ENCODE data around the gene PCDHGA1.

The PCDHGA1 gene

GRCh38 chr5:141494761-141495452, 164.6 kb downstream of the PCDHGA1 start:
- DNase-seq: no peak

DNA sequence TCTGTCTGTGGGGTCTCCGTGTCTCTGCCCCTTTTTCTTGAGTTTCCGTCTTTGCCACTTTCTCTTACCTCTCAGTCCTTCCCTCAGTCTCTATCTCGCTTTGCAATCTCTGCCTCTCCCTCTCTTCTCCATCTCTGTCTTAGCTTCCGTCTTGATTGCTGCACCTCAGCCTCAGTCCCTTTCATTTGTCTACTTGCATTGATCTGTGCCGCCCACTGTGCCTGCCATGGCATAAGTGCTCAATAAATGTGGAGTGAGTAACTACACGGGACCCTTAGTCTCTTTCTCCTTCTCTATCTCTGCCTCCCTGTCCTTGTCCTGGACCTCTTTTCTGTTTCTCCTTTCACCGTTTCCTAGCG, 165.1 kb downstream of the PCDHGA1 start:
- no peak for DNase-seq

- DNase-seq: no peak
Observed at GRCh38 chr5:141496038-141496437, 165.7 kb downstream of the PCDHGA1 start.

- DNase-seq: no peak
Observed at GRCh38 chr5:141501761-141502160, 171.4 kb downstream of the PCDHGA1 start.

- DNase-seq: no peak
Observed at GRCh38 chr5:141503681-141504080, 173.4 kb downstream of the PCDHGA1 start.

GRCh38 chr5:141504216-141504615, 173.9 kb downstream of the PCDHGA1 start:
- no peak for DNase-seq

- DNase-seq: no peak
Observed at GRCh38 chr5:141506381-141507155, 176.3 kb downstream of the PCDHGA1 start.

DNA sequence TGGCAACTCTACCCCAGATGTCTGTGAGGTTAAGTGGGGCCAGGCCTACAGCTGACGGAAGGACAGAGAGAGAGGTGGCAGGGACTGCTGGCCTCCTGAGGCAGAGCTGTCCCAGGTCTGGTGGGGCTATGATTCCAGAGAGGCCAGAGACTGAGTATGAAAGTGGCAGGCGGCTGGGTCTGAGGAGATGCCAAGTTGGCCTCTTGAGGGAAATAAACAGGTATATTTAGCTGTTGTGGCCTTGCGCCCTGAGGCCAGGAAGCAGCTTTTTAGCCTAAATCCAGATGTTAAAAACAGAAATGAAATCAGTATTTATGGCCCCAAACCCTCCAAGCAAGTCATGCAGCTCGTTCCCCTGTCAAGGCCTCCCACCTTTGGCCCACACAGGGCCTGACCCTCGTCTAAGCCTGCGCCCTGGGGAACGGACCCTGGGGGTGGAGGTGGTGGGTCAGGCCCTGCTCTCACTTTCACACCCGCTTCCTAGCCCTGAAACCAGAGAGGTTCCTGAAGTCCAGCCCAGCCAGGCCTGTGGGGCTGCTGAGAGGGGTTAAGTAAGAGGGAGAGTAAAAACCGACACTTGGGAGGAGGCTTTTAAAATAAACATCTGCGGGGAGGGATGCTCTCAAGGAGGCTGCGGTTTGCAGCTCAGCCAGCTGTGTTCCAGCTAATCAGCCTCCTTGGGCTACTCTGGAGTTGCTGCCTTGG, 177.2 kb downstream of the PCDHGA1 start:
- no peak for DNase-seq

DNA sequence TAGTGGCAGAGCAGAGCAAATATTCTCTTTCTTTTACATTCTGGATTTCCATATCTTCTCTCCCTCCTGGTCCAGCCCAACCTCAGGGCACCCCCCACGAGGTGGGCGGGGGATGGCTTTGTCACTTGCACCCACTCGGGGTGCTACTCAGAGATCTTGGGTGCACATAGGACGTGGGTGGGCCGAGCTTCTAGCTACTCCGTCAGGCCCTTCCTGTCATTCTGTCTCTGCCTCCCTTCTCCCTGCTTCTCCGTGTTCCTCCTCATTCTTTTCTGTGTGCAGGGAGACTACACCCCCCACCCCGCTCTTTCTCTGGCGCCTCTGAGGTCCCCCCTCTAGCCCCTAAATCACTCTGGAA, 178.1 kb downstream of the PCDHGA1 start:
- DNase-seq: no peak

DNA sequence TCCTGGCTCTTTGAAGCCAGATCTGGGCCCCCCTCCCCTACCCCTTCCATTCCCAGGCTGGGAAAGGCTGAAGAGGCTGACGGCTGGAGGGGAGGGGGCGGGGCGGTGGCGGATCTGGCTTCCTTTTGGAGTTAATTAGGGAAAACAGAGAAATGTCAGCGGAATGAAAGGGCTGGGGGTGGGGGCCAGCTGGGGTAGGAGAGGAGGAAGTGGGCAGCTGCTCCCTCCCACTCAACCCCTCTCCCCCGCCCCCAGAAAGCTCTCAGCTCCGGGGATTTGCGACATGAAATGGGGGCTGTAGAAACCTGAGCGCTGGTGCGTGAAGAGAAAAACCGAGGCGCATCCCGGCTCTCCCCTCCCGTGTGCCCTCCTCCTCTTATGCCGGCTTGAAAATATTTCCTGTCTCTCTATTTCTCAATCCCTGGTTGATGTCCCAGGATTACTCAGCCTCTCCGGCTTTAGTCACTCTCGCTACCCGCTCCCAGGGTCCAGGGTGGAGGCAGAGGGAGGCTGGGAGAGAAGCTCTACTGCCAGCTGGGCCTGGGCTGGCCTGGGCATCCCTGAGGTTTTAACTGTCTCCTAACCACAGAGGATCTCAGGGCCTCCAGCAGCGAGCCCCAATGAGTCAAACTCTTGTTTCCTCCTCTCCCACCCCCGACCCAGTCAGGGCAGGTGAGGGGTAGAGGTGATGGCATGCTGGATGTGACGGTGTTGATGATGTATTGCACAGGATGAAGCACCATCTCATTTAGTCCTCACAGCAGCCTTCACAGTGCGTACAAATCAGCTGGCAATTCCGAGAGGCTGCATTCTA, 178.7 kb downstream of the PCDHGA1 start:
- no peak for DNase-seq

DNA sequence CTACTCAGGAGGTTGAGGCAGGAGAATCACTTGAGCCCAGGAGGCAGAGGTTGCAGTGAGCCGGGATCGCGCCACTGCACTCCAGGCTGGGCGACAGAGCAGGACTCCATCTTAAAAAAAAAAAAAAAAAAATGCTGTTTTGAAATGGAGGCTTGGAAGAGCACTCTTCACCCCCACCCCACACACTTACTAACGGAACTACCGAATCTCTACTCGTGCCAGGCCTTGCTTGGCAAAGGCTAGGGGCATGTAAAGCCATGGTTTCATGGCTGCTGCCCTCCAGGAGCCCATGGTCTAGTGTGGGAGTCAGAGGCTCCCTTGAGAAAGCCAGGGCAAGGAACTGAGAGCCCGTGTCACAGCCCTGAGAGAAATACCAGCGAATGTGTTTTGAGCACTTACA, 179.8 kb downstream of the PCDHGA1 start:
- no peak for DNase-seq

DNA sequence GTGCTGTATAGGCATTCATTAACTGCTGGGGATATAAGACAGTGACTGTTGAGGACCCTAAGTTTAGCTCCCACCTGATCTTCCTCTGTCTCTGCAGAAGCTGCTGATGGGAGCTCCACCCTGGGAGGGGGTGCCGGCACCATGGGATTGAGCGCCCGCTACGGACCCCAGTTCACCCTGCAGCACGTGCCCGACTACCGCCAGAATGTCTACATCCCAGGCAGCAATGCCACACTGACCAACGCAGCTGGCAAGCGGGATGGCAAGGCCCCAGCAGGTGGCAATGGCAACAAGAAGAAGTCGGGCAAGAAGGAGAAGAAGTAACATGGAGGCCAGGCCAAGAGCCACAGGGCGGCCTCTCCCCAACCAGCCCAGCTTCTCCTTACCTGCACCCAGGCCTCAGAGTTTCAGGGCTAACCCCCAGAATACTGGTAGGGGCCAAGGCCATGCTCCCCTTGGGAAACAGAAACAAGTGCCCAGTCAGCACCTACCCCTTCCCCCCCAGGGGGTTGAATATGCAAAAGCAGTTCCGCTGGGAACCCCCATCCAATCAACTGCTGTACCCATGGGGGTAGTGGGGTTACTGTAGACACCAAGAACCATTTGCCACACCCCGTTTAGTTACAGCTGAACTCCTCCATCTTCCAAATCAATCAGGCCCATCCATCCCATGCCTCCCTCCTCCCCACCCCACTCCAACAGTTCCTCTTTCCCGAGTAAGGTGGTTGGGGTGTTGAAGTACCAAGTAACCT, 180.7 kb downstream of the PCDHGA1 start:
- DNase-seq: no peak

GRCh38 chr5:141511771-141512325, 181.5 kb downstream of the PCDHGA1 start:
- DNase-seq: no peak

DNA sequence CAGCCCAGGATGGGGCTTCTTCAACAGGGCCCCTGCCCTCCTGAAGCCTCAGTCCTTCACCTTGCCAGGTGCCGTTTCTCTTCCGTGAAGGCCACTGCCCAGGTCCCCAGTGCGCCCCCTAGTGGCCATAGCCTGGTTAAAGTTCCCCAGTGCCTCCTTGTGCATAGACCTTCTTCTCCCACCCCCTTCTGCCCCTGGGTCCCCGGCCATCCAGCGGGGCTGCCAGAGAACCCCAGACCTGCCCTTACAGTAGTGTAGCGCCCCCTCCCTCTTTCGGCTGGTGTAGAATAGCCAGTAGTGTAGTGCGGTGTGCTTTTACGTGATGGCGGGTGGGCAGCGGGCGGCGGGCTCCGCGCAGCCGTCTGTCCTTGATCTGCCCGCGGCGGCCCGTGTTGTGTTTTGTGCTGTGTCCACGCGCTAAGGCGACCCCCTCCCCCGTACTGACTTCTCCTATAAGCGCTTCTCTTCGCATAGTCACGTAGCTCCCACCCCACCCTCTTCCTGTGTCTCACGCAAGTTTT, 182.1 kb downstream of the PCDHGA1 start:
- DNase-seq: peak; percentile 81

DNA sequence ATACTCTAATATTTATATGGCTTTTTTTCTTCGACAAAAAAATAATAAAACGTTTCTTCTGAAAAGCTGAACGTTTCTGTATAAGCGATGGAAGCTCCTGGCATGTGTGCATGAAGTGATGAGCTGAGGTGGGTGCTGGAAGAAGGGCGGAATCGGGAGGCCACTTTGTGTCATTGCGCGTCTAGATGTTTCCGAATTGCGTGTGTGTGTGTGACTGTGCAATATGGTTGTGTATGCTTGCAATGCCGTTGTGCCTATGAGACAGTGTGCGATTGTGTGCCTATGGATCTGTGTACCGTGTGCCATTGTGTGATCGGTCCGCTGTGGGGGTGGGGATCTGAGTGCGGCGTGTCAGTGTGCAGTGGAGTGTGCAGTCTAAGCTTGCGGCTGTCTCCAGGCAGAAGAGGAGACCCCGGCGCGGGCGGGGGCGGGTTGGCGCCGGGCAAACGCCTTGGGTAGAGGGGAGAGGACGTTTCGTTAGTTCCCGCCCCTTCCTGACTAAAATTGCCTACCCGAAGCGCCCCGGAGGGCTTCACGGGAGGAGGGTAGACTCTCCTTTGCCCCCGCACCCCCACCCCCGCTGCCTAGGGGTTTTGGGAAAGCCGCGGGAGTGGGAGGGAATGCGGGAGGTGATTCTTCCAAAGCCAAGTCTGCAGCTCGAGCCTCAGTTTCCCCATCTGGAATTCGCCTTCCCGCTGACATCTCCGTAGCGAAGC, 182.8 kb downstream of the PCDHGA1 start:
- DNase-seq: no peak

DNA sequence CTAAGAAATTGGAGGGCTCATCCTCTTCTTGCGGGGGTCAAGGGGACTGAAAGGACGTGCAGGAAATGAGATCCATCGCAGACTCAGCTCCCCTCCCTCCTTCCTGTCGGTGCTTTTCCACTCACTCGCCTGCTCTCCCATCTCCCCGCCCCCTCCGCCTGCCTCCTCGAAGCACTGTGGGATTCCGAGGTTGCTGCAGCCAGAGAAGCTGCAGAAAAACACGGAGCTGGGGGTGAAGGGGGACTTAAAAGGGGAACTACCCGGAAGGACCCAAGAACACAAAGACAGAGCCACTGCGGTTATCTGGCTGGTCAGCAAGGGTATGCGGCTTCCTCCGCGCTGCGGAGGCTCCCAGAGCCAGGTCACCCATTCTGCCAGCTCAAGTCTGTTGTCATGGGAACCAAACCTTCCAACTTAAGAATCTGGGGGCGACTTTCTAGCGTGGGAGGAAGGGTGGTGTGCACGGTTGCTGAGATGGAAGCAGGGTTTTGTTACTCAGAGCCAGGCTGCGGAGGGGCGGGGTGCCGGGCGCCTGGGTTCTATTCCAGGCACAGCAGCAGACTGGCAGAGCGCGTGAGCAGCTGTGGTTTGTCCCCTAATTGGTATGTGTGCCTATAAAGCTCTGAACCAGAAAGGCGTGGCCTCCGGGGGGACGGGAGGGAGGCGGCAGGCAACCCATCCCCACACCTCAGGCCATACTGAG, 183.5 kb downstream of the PCDHGA1 start:
- peak; percentile 68 for DNase-seq

DNA sequence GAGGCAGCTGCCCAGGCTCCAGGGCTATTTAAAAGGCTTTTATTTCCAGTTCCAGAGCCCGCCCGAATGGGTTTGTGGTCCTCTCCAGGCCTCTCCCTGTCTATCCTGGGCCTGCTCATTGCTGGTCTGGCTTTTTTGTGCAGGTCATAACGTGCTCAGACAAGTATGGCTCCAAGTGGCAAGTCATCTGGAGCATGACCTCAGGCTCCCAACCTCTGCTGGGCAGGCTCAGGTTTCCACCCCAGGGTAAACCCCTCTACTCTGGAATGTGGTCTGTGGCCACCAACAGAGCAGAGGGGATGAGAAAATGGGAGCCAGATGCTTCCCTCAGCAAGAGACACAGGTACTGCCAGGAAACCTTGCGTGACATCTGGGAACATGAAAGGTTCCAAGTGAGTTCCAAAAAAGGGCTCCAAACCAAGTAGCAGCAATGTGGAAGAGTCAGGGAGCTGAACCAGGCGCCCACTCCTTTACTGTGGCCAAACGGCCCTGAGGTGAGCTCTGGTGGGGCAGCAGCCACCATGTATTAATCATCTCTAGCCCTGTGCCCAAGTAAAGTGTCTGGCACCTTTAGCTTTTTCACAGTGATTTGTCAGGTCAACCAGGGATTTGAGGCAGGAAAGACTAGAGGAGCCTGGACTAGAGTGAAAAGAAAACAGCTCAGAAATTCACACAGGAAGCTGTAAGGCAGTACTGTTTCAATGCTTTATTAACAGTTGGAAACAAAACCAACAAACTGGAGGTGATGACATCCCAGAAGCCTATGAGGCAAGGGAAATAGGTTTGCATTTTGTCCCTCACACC, 184.2 kb downstream of the PCDHGA1 start:
- DNase-seq: no peak

GRCh38 chr5:141515141-141515540, 184.8 kb downstream of the PCDHGA1 start:
- DNase-seq: no peak

- DNase-seq: no peak
Observed at GRCh38 chr5:141515946-141516671, 185.8 kb downstream of the PCDHGA1 start.

Measured in activated T-cell treated with anti-CD3 and anti-CD28 coated beads for 4 hours (primary cell).